GM19193 (cell line): Measurements from ENCODE around the gene MAGEB5.

Experiments
- POLR2A ChIP-seq: IDR thresholded peaks from 4 replicates; pipeline ENCODE4 v1.6.1; 2011; ENCODE audit not compliant: insufficient read depth, insufficient read length; ENCODE audit errors: extremely low read depth

Gene MAGEB5, protein sequence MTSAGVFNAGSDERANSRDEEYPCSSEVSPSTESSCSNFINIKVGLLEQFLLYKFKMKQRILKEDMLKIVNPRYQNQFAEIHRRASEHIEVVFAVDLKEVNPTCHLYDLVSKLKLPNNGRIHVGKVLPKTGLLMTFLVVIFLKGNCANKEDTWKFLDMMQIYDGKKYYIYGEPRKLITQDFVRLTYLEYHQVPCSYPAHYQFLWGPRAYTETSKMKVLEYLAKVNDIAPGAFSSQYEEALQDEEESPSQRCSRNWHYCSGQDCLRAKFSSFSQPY

DNA sequence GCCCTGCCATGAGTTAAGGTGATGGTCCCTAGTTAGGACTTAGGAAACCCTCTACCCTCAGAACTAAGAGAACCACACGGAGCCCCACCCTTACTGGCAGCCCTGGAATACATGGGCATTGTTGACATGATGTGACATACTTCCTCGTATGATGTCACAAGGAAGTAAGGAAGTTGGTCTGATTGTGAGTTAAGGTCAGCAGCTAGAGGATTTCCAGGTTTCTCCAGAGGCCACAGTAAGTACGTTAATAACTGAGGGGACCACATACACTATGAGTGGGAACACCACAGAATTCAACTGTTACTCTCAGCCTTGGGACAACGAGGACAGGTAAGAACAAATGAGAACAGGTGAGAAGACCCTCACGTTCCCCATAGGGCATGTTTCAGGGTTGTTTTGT lies at the start of gene MAGEB5:
Gene MAGEB5, plus strand, starts transcription at position 301 of the 400 bp plus-strand sequence. CDS start 1,133 bp downstream, outside the sequence.
- TF ChIP-seq POLR2A, result no peak

DNA sequence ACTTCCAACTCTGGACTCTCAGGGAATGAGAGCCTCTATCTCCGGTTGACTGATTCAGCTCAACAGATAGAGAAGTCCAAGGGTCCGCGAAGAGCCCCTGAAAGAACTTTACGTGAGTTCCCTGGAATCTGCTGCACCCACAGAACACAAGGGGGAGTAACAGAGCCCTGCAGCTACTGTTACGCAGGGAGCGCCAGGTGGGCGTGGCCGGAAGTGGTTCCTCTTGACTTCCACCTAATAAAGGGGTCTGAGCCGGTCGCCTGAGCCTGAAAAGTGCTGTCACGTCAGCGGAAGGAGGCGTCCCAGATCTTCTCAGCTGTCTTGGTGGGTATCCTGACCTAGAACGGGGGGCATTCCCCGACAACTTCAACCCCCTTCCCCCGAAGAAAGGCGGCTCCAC lies 23.8 kb upstream of the MAGEB5 start, which contains the start of gene MAGEB6:
Gene MAGEB6, plus strand, starts transcription at position 237 of the 400 bp plus-strand sequence. CDS start 1,407 bp downstream, outside the sequence.
- no peak for TF ChIP-seq POLR2A

DNA sequence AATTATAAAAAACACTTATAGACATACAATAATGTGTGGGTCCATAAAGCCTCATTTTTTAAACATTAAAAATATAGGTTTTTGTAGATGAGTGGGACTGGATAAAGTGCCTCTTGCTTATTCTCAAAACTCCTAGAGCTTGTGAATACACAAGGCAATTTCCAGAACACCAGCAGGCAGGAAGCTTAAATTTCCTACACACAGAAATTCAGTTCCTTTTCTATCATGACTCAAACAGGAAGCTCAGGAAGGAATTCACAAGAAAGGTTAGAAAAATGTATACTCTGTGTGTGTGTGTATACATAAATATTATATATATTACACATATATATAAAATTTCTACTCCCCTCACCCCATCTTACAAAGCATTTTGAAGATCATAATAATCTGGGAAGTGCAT lies 12.4 kb upstream of the MAGEB5 start:
- TF ChIP-seq POLR2A, result no peak

DNA sequence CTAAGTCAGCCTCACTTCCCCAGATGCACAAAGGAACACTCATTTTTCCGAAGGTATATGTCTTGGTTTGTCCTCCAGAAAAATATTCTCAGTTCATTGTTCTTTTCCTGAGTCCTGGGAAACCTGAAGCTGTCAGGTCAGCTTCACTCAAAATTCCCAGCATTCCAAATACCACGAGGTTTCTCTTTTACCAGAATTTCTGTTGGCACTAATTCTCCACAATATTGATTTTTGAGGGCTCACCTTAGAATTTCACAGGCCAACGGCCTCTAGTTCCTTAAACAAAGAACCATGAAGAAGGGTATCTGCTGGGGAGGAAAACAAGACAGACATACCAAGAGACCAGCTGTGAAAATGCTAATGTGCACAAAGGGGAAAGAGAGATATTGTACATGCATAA lies 8.0 kb upstream of the MAGEB5 start:
- TF ChIP-seq POLR2A, result no peak

DNA sequence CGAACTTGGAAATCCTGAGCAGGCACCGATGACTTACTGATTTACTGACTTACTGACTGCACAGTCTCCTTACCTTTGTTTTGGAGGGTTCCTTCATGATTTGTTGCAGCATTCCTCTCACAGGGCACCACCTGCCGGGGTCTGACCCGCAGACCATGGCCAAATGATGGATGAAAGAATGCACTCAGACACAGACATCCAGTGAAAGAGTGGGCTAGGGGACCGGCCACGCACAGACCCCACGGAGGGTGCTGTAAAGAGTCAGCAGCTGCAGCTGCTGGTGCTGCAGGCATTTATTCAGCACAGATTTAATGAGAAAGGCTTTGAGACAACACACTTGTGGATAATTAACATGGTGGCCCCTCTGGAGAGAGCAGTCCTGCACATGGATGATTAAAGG lies 3.4 kb downstream of the MAGEB5 start:
- no peak for TF ChIP-seq POLR2A

DNA sequence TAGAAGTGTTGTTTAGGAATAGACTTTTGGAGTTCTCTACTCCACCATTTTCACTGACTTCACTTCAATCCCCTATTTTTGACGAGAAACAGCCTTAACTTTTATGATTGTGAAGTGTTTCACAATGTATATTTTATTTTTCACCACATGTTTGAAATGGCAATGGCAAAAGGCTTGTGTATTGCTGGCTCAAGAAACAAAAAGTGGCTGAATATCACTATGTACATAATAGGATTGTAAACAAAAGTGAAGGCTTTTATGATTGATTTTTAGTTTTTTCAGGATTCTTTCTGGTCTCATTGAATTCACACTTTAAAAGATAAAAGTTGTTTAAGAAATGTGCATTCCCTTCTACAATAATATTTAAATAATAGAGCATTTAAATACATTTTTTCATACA lies 18.2 kb downstream of the MAGEB5 start:
- TF ChIP-seq POLR2A, result no peak

DNA sequence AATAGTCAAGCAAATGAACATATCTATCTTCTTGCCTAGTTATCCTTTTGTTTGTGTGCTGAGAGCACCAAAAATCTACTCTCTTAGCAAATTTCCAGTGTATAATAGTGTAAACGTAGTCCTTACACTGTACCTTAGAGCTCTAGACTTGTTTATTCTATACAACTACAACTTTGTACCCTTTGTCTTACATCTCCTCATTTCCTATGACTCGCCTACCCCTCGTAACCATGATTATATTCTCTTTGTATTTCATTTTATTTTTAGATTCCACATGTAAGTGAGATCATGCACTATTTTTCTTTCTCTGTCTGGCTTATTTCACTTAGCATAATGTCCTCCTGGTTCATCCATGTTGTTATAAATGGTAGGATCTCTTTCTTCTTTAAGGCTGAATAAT lies 37.6 kb downstream of the MAGEB5 start:
- TF ChIP-seq POLR2A, result no peak

DNA sequence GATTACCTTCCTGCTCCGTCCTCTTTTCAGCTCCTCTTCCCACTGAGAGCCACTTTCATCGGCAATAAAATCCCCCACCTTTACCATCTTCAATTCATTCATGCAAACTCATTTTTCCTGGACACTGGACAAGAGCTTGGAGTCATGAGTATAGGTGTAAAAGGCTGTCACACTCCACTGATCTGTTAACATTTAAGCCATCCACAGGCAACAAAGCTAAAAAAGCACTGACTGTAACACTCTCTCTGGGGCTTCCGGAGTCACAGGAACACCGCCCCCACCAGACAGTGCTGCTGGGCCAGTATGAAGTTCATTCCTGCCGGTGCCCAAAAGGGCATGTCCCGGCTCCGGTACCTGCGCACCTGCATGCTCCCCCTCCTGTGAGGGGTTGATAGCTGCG lies 38.5 kb downstream of the MAGEB5 start:
- no peak for TF ChIP-seq POLR2A

DNA sequence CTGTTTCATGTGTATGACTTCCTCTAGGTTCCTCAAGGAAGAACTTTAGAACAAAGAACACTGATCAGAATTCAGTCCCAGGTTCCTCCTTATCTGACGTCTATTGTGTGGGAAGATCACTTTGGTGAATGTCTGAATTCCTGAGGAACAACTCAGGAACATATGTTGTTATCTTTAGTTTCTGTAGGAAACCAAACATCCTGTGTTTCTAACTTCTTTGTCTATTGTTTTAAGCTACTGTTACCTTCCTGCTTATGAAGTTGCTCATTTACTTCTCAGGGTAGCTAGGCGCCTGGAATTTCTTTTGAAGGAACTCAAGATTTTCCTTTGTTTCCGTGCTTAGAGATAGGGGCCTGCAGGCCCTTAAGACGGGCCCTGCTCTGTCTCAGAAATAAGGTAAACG lies 46.2 kb downstream of the MAGEB5 start:
- TF ChIP-seq POLR2A, result no peak
